SHP77 (cell line): Measurements from ENCODE around the gene HGS.

ENCODE experiments used
- DNase-seq, 2 experiments: peaks; one replicate each; lab custom pipeline; 2025; lab: John Stamatoyannopoulos, UW

The HGS gene

GRCh38 chr17:81683584-81684441, at the start of gene HGS, which contains the start of gene ARL16:
TSS of gene HGS (plus strand) at chr17:81684011. CDS start at chr17:81684067, 56 bp downstream.
TSS of gene ARL16 (minus strand) at chr17:81683797. CDS start at chr17:81683753, 44 bp downstream.
- DNase-seq = peak; percentile 100

GRCh38 chr17:81635431-81635830, 48.4 kb upstream of the HGS start:
- no peak for DNase-seq

GRCh38 chr17:81635973-81636504, 47.8 kb upstream of the HGS start:
- DNase-seq = no peak

GRCh38 chr17:81636505-81637288, 47.1 kb upstream of the HGS start, which contains the start of the genes NPLOC4 and TSPAN10:
TSS of gene NPLOC4 (minus strand) at chr17:81637112. CDS start at chr17:81636930, 182 bp downstream.
TSS of gene TSPAN10 (plus strand) at chr17:81637196. CDS start at chr17:81642413, 5,217 bp downstream.
- peak; percentile 85 to 87 for DNase-seq

- no peak for DNase-seq
Observed at GRCh38 chr17:81638683-81639082, 45.1 kb upstream of the HGS start.

- DNase-seq = no peak
Observed at GRCh38 chr17:81640011-81640410, 43.8 kb upstream of the HGS start.

- DNase-seq = no peak
Observed at GRCh38 chr17:81641825-81642489, 41.9 kb upstream of the HGS start.

- no peak for DNase-seq
Observed at GRCh38 chr17:81644496-81644895, 39.3 kb upstream of the HGS start.

GRCh38 chr17:81644976-81645952, 38.5 kb upstream of the HGS start:
- no peak for DNase-seq

- DNase-seq = no peak
Observed at GRCh38 chr17:81646869-81647600, 36.8 kb upstream of the HGS start.

GRCh38 chr17:81647640-81648012, 36.2 kb upstream of the HGS start:
- DNase-seq = no peak

- no peak for DNase-seq
Observed at GRCh38 chr17:81648013-81648706, 35.7 kb upstream of the HGS start.

GRCh38 chr17:81648707-81649085, 35.1 kb upstream of the HGS start:
- DNase-seq = no peak

- no peak for DNase-seq
Observed at GRCh38 chr17:81650951-81651350, 32.9 kb upstream of the HGS start.

- DNase-seq = peak; percentile 58 to 62
Observed at GRCh38 chr17:81651692-81652091, 32.1 kb upstream of the HGS start.

GRCh38 chr17:81652906-81653771, 30.7 kb upstream of the HGS start:
- DNase-seq = no peak

- no peak for DNase-seq
Observed at GRCh38 chr17:81655378-81656117, 28.3 kb upstream of the HGS start.
